Heart right ventricle (tissue), 16 donors: ENCODE measurements around the gene ADAM10. TPM values are rescaled to one million over a fixed set of nuclear protein-coding genes. Genes with fewer than 3 reads are reported as not detected.

Source experiments
- ATAC-seq, 8 donors: fragments of 200-7000 bp; cut with Tn5 transposase; one replicate each; pipeline ENCODE4 v1.9.1; 2020; ENCODE audit warnings: mild to moderate bottlenecking in 8 of 8, moderate library complexity in 8 of 8, moderate number of reproducible peaks in 1 of 8
- DNase-seq, 2 donors: peaks; one replicate each; pipeline ENCODE4 v3.0.0-alpha.2; 2020
- H3K27ac ChIP-seq, 10 donors: fragments of 200-600 bp; sonication (generic) in 2 of 10; one replicate each; pipeline versions ENCODE4 v1.5.0 to v1.8.0; 2020 to 2022; ENCODE audit warnings: mild to moderate bottlenecking in 3 of 10
- H3K27me3 ChIP-seq, 7 donors: fragments of 200-600 bp; one replicate each; pipeline ENCODE4 v1.8.0; 2021 to 2022; ENCODE audit warnings: mild to moderate bottlenecking in 2 of 7
- H3K36me3 ChIP-seq, 9 donors: fragments of 200-600 bp; sonication (generic) in 1 of 9; one replicate each; pipeline versions ENCODE4 v1.5.0 to v1.8.0; 2020 to 2022; ENCODE audit warnings: mild to moderate bottlenecking in 2 of 9
- H3K4me1 ChIP-seq, 9 donors: fragments of 200-600 bp; sonication (generic) in 1 of 9; one replicate each; pipeline versions ENCODE4 v1.5.0 to v1.8.0; 2020 to 2022; ENCODE audit warnings: mild to moderate bottlenecking in 4 of 9
- H3K4me3 ChIP-seq, 10 donors: fragments of 200-600 bp; sonication (generic) in 2 of 10; one replicate each; pipeline versions ENCODE4 v1.5.0 to v1.8.0; 2020 to 2022; ENCODE audit warnings: mild to moderate bottlenecking in 7 of 10, moderate library complexity in 2 of 10
- H3K9me3 ChIP-seq, 11 donors: fragments of 200-600 bp in 10 of 11; sonication (generic) in 2 of 11; one replicate each; pipeline versions ENCODE4 v1.5.0 to v1.8.0; 2013 to 2022; ENCODE audit warnings: mild to moderate bottlenecking in 2 of 11, control low read depth in 1 of 11, moderate library complexity in 1 of 11
- WGBS, 2 donors: extraction: QIAGEN DNeasy Blood & Tissue Kit; methylation state at CpG; one replicate each; pipeline ENCODE4 v1.1.7; 2013; ENCODE audit warnings: inconsistent platforms in 1 of 2; 5-methylcytosine and 5-hydroxymethylcytosine counted together
- intact Hi-C, 10 donors: fragments of 100-400 bp; cut with DNase I; formaldehyde crosslinking; loops; one replicate each; pipeline versions ENCODE4 v1.11.1 to v1.14.2; 2022
- polyA plus RNA-seq, 2 donors: library from polyadenylated mRNA; stranded (reverse); fragments of 200-250 nt; gene quantifications; one replicate each; pipeline ENCODE4 v1.2.3, GENCODE V29; 2013
- total RNA-seq, 10 donors: library from RNA; stranded (reverse); fragmentation: NEBNext Ultra II Directional in 3 of 10; extraction: Animal tissue kit (Norgen Biotek cat#: 25700) in 3 of 10; gene quantifications; one replicate each; pipeline versions ENCODE4 v1.2.1 to v1.2.4, GENCODE V29; 2021 to 2023
- TF ChIP-seq, protein P1 (sequence below), 9 donors: fragments of 200-600 bp; sonication (generic) in 2 of 9; IDR thresholded peaks; one replicate each; pipeline versions ENCODE4 v1.5.0 to v1.8.0; 2021 to 2022; ENCODE audit warnings: antibody characterized with exemption in 9 of 9, mild to moderate bottlenecking in 5 of 9, moderate library complexity in 1 of 9
- donor health status: Arrhythmogenic right ventricular cardiomyopathy.
- donor health status: ischemic (EF 13 %, LVEDD 7.1; RV severe dilation, severe dysfunction).
- donor health status: healthy with polysubstance abuse.
- donor health status: DM: no; HTN: yes; CAD: no.
- donor health status: DM: no; HTN: no; CAD: no.
- donor health status: ischemic (EF 25% LVEDD 6.9; RV normal size, moderate dysfunction).
- donor health status: ischemic (EF 25% LVEDD 5.7; RV mildly dilated, moderate dysfunction).
- donor health status: healthy.
- donor health status: DM: yes; HTN: yes; CAD: no.
- donor health status: Ischemic cardiomyopathy.
- donor health status: ischemic (EF 35%, LVEDD 5.7; RV mildly dilated, moderate dysfunction).
- donor health status: nonischemic (EF 11% LVEDD 7.7; RV severe dilation, severe dysfunction).
- donor health status: DM: yes; HTN: yes; CAD: no.
- donor health status: PGD.
- donor health status: ischemic (EF 29% LVEDD 5.4; RV normal size, mild dysfunction).
- donor health status: nonischemic (EF 23%, LVEDD 6.1; RV moderate dilation, normal function).

Gene ADAM10
- total and polyA plus RNA-seq, 12 donors, result 10.2 to 110 (median 80.1) TPM

DNA sequence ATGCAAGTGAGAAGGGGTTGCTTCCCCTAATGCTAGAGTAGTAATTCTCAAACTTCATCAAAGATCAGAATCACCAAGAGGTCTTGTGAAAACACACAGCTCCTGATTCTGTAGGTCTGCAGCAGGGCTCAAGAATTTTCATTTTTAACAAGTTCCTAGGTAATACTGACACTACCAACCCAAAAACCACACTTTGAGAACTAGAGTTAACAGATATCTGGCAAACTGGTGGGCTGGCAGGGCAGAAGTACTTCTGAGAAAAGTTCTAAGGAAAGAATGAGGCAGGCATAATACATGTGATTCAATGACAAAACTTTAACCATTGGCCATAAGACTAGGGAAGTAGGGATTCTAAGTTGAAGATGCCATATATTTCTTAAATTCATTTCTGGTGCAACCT lies 12.8 kb upstream of the ADAM10 start:
- no peak overlapping the region for H3K4me3 ChIP-seq
- no peak overlapping the region for H3K27ac ChIP-seq
- H3K9me3 ChIP-seq, result peaks cover 0 to 19% (median 8%) of the 10 kb centered on the region in 11 donors
- TF ChIP-seq, protein P1, sequence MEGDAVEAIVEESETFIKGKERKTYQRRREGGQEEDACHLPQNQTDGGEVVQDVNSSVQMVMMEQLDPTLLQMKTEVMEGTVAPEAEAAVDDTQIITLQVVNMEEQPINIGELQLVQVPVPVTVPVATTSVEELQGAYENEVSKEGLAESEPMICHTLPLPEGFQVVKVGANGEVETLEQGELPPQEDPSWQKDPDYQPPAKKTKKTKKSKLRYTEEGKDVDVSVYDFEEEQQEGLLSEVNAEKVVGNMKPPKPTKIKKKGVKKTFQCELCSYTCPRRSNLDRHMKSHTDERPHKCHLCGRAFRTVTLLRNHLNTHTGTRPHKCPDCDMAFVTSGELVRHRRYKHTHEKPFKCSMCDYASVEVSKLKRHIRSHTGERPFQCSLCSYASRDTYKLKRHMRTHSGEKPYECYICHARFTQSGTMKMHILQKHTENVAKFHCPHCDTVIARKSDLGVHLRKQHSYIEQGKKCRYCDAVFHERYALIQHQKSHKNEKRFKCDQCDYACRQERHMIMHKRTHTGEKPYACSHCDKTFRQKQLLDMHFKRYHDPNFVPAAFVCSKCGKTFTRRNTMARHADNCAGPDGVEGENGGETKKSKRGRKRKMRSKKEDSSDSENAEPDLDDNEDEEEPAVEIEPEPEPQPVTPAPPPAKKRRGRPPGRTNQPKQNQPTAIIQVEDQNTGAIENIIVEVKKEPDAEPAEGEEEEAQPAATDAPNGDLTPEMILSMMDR (IDR thresholded peaks at IDR 0.05), result no peak
- no peaks in the 10 kb centered on the region for H3K27me3 ChIP-seq
- DNase-seq (no peak), ATAC-seq (no peak)
- no peaks in the 10 kb centered on the region for H3K36me3 ChIP-seq
- no peaks in the 10 kb centered on the region for H3K4me1 ChIP-seq
- intact Hi-C loops, result no loop called here

DNA sequence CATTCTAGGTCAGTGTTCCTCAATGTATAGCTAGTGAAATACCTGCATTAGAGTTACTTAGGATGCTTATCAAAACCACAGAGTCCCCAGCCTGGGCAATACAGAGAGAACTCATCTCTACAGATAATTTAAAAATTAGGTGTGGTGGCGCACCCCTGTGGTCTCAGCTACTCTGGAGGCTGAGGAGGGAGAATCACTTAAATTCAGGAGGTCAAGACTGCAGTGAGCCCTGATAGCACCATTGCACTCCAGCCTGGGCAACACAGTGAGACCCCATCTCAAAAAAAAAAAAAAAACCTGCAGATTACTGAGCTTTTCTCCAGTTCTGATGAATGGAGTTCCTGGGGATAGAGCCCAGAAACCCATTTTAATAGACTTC lies 11.5 kb upstream of the ADAM10 start:
- ATAC-seq, result no peak
- H3K4me1 ChIP-seq, result no peaks in the 10 kb centered on the region
- H3K4me3 ChIP-seq, result no peak overlapping the region
- intact Hi-C loops, result no loop called here
- peaks cover 0 to 19% (median 8%) of the 10 kb centered on the region in 11 donors for H3K9me3 ChIP-seq
- no peak overlapping the region for H3K27ac ChIP-seq
- H3K27me3 ChIP-seq, result no peaks in the 10 kb centered on the region
- TF ChIP-seq, protein P1 (IDR thresholded peaks at IDR 0.05), result peak in 1 of 9 donors; percentile 14
- DNase-seq, result no peak
- no peaks in the 10 kb centered on the region for H3K36me3 ChIP-seq
- 91 to 97% methylated on average over 1 of the region's 1 CpG for WGBS, 2 donors

DNA sequence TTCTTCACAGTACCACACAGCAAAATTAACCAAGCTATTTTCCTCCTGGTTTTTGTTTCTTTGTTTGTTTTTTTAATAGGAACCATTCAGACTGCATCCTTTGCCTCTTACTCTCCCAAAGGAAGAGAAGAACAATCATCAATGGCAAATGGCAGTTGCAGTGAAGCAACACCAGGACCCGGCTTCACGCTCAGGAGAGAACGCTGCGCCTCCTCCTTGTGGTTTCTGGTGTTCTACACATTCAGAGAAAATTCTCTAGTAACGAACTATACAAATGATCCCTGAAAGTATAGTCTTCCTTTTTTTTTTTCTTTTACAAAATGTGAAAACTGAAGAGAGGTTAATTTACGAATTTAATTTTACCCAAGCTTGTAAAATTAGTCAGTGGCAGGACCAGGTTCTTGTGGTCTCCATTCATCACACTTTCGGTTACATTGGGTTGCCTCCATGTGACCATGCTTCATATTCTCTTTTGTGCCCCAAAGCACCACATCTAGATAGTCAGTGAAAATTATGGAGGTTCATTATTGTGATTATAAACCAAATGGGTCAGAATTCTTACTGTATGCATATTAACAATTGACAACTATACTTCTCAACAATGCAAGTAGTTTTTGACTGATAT lies 11.0 kb upstream of the ADAM10 start:
- H3K27ac ChIP-seq, result no peak overlapping the region
- no peak for ATAC-seq
- WGBS, 2 donors, result 82 to 85% methylated on average over 7 of the region's 7 CpGs

DNA sequence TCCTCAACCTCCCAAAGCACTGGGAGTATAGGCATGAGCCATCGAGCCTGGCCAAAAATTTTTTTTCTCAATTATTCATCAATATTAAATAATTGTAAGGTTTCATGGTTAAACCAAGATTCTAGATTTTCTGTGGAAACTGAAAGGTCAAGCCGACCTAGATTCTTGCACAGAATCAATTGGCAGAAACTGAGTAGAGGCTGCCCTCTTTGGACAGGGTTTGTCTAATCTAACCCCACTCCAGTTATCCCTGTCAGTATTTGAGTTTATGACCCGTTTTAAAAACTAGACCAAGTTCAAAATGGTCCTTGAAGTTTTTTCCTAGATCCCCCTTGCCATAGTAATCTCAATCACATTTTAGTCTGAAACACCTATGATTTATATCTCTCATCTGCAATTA lies 8.6 kb upstream of the ADAM10 start:
- H3K36me3 ChIP-seq, result no peaks in the 10 kb centered on the region
- 57% methylated on average over 3 of the region's 3 CpGs for WGBS, 2 donors
- TF ChIP-seq, protein P1 (IDR thresholded peaks at IDR 0.05), result peak in 7 of 9 donors; percentile 21 to 57 (median 43)
- intact Hi-C loops, result loop anchor here in 7 of 10 donors (5.0 to 10.0 kb wide), 8 partner anchors 323 to 533 kb away; partner anchors contain the start of gene LIPC (in 1 of the 7)
- H3K27me3 ChIP-seq, result no peaks in the 10 kb centered on the region
- H3K9me3 ChIP-seq, result no peaks in the 10 kb centered on the region
- H3K27ac ChIP-seq, result no peak overlapping the region
- H3K4me3 ChIP-seq, result no peak overlapping the region
- ATAC-seq, result peak in 1 of 8 donors; percentile 53
- no peaks in the 10 kb centered on the region for H3K4me1 ChIP-seq
- DNase-seq, result no peak

More for the DNA sequence above, 11.0 kb upstream of the ADAM10 start:
- TF ChIP-seq, protein P1 (IDR thresholded peaks at IDR 0.05), result no peak
- H3K9me3 ChIP-seq, result peaks cover 0 to 19% (median 8%) of the 10 kb centered on the region in 11 donors
- no peak for DNase-seq
- no peak overlapping the region for H3K4me3 ChIP-seq
- no peaks in the 10 kb centered on the region for H3K36me3 ChIP-seq
- intact Hi-C loops, result no loop called here
- H3K4me1 ChIP-seq, result no peaks in the 10 kb centered on the region
- no peaks in the 10 kb centered on the region for H3K27me3 ChIP-seq
